ENCODE data around the gene IVNS1ABP.

- TF ChIP-seq, protein P1, sequence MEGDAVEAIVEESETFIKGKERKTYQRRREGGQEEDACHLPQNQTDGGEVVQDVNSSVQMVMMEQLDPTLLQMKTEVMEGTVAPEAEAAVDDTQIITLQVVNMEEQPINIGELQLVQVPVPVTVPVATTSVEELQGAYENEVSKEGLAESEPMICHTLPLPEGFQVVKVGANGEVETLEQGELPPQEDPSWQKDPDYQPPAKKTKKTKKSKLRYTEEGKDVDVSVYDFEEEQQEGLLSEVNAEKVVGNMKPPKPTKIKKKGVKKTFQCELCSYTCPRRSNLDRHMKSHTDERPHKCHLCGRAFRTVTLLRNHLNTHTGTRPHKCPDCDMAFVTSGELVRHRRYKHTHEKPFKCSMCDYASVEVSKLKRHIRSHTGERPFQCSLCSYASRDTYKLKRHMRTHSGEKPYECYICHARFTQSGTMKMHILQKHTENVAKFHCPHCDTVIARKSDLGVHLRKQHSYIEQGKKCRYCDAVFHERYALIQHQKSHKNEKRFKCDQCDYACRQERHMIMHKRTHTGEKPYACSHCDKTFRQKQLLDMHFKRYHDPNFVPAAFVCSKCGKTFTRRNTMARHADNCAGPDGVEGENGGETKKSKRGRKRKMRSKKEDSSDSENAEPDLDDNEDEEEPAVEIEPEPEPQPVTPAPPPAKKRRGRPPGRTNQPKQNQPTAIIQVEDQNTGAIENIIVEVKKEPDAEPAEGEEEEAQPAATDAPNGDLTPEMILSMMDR (IDR thresholded peaks at IDR 0.05) = no peak
- TF ChIP-seq POLR2A (IDR thresholded peaks at IDR 0.05) (no peak), EP300 (IDR thresholded peaks at IDR 0.05) (no peak)
Measured at GRCh38 chr1:185342672-185343259, 25.7 kb upstream of the IVNS1ABP start.

Data from tibial nerve (tissue), 4 donors.